ENCODE measurements around the gene ABCB7.

The ABCB7 gene

GRCh38 chrX:75086731-75087195 lies 69.3 kb downstream of the ABCB7 start:
- no peak for TF ChIP-seq USF1 (IDR thresholded peaks at IDR 0.05)
- TF ChIP-seq NFIC (IDR thresholded peaks at IDR 0.05): no peak
- TF ChIP-seq TCF12 (IDR thresholded peaks at IDR 0.05; ENCODE audit: low read depth): no peak
- TF ChIP-seq CEBPB (IDR thresholded peaks at IDR 0.05): no peak
- TF ChIP-seq RAD21 (IDR thresholded peaks at IDR 0.05; ENCODE audit: low read depth): no peak
- TF ChIP-seq CREB1 (IDR thresholded peaks at IDR 0.05; ENCODE audit: low read depth): no peak

- no peak for TF ChIP-seq EP300 (IDR thresholded peaks at IDR 0.05; ENCODE audit: borderline replicate concordance)
- TF ChIP-seq TEAD4 (IDR thresholded peaks at IDR 0.05): no peak
- TF ChIP-seq MAX (IDR thresholded peaks at IDR 0.05): no peak
- TF ChIP-seq TCF12 (IDR thresholded peaks at IDR 0.05; ENCODE audit: low read depth): no peak
- no peak for TF ChIP-seq EGR1 (IDR thresholded peaks at IDR 0.05)
- no peak for TF ChIP-seq FOXM1 (IDR thresholded peaks at IDR 0.05; ENCODE audit: borderline replicate concordance, low read depth)
- TF ChIP-seq REST (IDR thresholded peaks at IDR 0.05; ENCODE audit: low read depth): no peak
- no peak for TF ChIP-seq ZBTB7A (IDR thresholded peaks at IDR 0.05; ENCODE audit: low read depth)
- no peak for TF ChIP-seq TAF1 (IDR thresholded peaks at IDR 0.05; ENCODE audit: low read depth)
- no peak for TF ChIP-seq YY1 (IDR thresholded peaks at IDR 0.05; ENCODE audit: low read depth)
- TF ChIP-seq CREB1 (IDR thresholded peaks at IDR 0.05; ENCODE audit: low read depth): no peak
- TF ChIP-seq NFIC (IDR thresholded peaks at IDR 0.05): no peak
- no peak for TF ChIP-seq USF1 (IDR thresholded peaks at IDR 0.05)
- TF ChIP-seq RAD21 (IDR thresholded peaks at IDR 0.05; ENCODE audit: low read depth): no peak
- no peak for TF ChIP-seq CEBPB (IDR thresholded peaks at IDR 0.05)
Observed at GRCh38 chrX:75084757-75085156, 71.3 kb downstream of the ABCB7 start.

- TF ChIP-seq TAF1 (IDR thresholded peaks at IDR 0.05; ENCODE audit: low read depth) (no peak), CEBPB (IDR thresholded peaks at IDR 0.05) (no peak), MAX (IDR thresholded peaks at IDR 0.05) (no peak), YY1 (IDR thresholded peaks at IDR 0.05; ENCODE audit: low read depth) (no peak), FOXM1 (IDR thresholded peaks at IDR 0.05; ENCODE audit: borderline replicate concordance, low read depth) (no peak), TEAD4 (IDR thresholded peaks at IDR 0.05) (no peak), EP300 (IDR thresholded peaks at IDR 0.05; ENCODE audit: borderline replicate concordance) (no peak), CREB1 (IDR thresholded peaks at IDR 0.05; ENCODE audit: low read depth) (no peak), TCF12 (IDR thresholded peaks at IDR 0.05; ENCODE audit: low read depth) (no peak), ZBTB7A (IDR thresholded peaks at IDR 0.05; ENCODE audit: low read depth) (no peak), REST (IDR thresholded peaks at IDR 0.05; ENCODE audit: low read depth) (no peak), EGR1 (IDR thresholded peaks at IDR 0.05) (no peak), RAD21 (IDR thresholded peaks at IDR 0.05; ENCODE audit: low read depth) (no peak), NFIC (IDR thresholded peaks at IDR 0.05) (no peak), USF1 (IDR thresholded peaks at IDR 0.05) (no peak)
Observed at GRCh38 chrX:75076429-75076828, 79.7 kb downstream of the ABCB7 start.

GRCh38 chrX:75074475-75074874 lies 81.6 kb downstream of the ABCB7 start:
- TF ChIP-seq NFIC (IDR thresholded peaks at IDR 0.05) (no peak), YY1 (IDR thresholded peaks at IDR 0.05; ENCODE audit: low read depth) (no peak), TEAD4 (IDR thresholded peaks at IDR 0.05) (no peak), EP300 (IDR thresholded peaks at IDR 0.05; ENCODE audit: borderline replicate concordance) (no peak), TAF1 (IDR thresholded peaks at IDR 0.05; ENCODE audit: low read depth) (no peak)

GRCh38 chrX:75071334-75071733 lies 84.7 kb downstream of the ABCB7 start:
- TF ChIP-seq MAX (IDR thresholded peaks at IDR 0.05) (no peak), FOXM1 (IDR thresholded peaks at IDR 0.05; ENCODE audit: borderline replicate concordance, low read depth) (no peak), CREB1 (IDR thresholded peaks at IDR 0.05; ENCODE audit: low read depth) (no peak), REST (IDR thresholded peaks at IDR 0.05; ENCODE audit: low read depth) (no peak), EP300 (IDR thresholded peaks at IDR 0.05; ENCODE audit: borderline replicate concordance) (no peak)
